NCI-H2107 (cell line): ENCODE results near the gene GNB1.
A peak's percentile ranks its signal among the peaks of the same experiment; 100 is the strongest.

ENCODE experiments used
- DNase-seq: peaks from one replicate; lab custom pipeline; 2025; lab: John Stamatoyannopoulos, UW

Gene GNB1

GRCh38 chr1:1910033-1910465, 19.2 kb upstream of the GNB1 start:
- DNase-seq, result no peak

- DNase-seq, result no peak
Measured at GRCh38 chr1:1908506-1908791, 17.6 kb upstream of the GNB1 start.

- DNase-seq, result peak; percentile 26
Measured at GRCh38 chr1:1907098-1907736, 16.3 kb upstream of the GNB1 start.

GRCh38 chr1:1906185-1907097, 15.6 kb upstream of the GNB1 start:
- DNase-seq, result no peak

GRCh38 chr1:1903224-1903623, 12.3 kb upstream of the GNB1 start:
- no peak for DNase-seq

GRCh38 chr1:1901641-1902294, 10.9 kb upstream of the GNB1 start:
- DNase-seq, result no peak

- no peak for DNase-seq
Measured at GRCh38 chr1:1900883-1901640, 10.2 kb upstream of the GNB1 start.

- no peak for DNase-seq
Measured at GRCh38 chr1:1899967-1900327, 9.1 kb upstream of the GNB1 start.

GRCh38 chr1:1899266-1899966, 8.5 kb upstream of the GNB1 start:
- no peak for DNase-seq

GRCh38 chr1:1898246-1898933, 7.5 kb upstream of the GNB1 start:
- no peak for DNase-seq

- no peak for DNase-seq
Measured at GRCh38 chr1:1895456-1896336, 4.8 kb upstream of the GNB1 start.

- DNase-seq, result no peak
Measured at GRCh38 chr1:1895060-1895418, 4.2 kb upstream of the GNB1 start.

GRCh38 chr1:1894354-1895059, 3.6 kb upstream of the GNB1 start:
- no peak for DNase-seq

- no peak for DNase-seq
Measured at GRCh38 chr1:1893997-1894353, 3.1 kb upstream of the GNB1 start.

GRCh38 chr1:1893291-1893985, 2.6 kb upstream of the GNB1 start:
- DNase-seq, result no peak

GRCh38 chr1:1892763-1893120, 1.9 kb upstream of the GNB1 start:
- DNase-seq, result no peak

- no peak for DNase-seq
Measured at GRCh38 chr1:1892079-1892762, 1.3 kb upstream of the GNB1 start.

- no peak for DNase-seq
Measured at GRCh38 chr1:1891349-1892078, 627 bp upstream of the GNB1 start.
